Measurements from ENCODE around the gene LHX4. TPM values are rescaled to one million over a fixed set of nuclear protein-coding genes. Genes with fewer than 3 reads are reported as not detected.

The LHX4 gene
- total RNA-seq, 2 donors from 2014 or later: not detected

- Mint-ChIP-seq H3K4me1 (peaks cover 15% of the 10 kb centered on the region), H3K27me3 (peaks cover 87% of the 10 kb centered on the region), H3K27ac (no peak overlapping the region), H3K4me3 (peak overlapping the region; percentile 75), H3K36me3 (ENCODE audit: low read depth) (no peaks in the 10 kb centered on the region)
- no peak for ATAC-seq
- H3K9me3 ChIP-seq (ENCODE audit: control insufficient read depth, low read length, poor library complexity, severe bottlenecking): no peaks in the 10 kb centered on the region
- no peak for DNase-seq
These were observed 5.0 kb downstream of the LHX4 start for GRCh38 chr1:180235077-180235501.

DNA sequence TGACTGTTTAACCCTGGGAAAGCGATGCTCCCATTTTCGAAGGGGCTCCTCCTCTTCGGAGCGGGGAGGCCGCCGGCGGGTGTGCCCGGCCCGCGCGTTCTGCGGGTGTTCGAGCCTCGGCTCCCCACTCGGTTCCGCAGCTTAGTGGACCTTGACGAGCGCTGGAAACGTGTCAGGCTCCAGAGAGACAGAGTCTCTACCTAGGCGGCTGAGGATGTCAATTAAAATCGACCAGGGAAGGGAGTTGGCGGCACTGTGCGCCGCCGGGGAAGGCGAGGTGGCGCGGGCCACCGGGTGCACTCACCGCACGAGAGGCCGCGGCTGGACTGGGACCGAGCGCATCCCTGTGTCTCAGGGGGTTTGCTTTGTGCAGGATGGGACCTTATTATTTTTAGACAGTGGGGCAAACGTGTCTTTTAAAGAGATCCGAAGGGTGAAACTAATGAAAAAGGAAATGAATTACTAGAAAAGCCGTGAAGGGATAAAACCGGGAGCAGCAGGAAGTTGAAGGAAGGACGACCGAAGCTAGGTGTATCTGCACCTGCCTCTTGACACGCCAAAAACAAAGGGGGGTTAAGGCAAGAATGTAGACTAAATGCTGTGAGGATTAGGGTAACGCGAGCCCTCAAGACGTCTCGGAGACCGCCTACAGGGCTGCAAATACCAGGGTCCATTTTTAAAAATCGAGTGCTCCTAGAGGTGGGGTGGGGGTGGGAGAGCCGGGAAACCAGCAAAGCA, 5.6 kb downstream of the LHX4 start:
- H3K27me3 Mint-ChIP-seq: peaks cover 93% of the 10 kb centered on the region
- peaks cover 15% of the 10 kb centered on the region for H3K4me1 Mint-ChIP-seq
- peak overlapping the region; percentile 75 for H3K4me3 Mint-ChIP-seq
- no peak overlapping the region for H3K27ac Mint-ChIP-seq
- H3K9me3 ChIP-seq (ENCODE audit: control insufficient read depth, low read length, poor library complexity, severe bottlenecking): no peaks in the 10 kb centered on the region
- no peak for ATAC-seq
- DNase-seq: no peak
- no peaks in the 10 kb centered on the region for H3K36me3 Mint-ChIP-seq (ENCODE audit: low read depth)

DNA sequence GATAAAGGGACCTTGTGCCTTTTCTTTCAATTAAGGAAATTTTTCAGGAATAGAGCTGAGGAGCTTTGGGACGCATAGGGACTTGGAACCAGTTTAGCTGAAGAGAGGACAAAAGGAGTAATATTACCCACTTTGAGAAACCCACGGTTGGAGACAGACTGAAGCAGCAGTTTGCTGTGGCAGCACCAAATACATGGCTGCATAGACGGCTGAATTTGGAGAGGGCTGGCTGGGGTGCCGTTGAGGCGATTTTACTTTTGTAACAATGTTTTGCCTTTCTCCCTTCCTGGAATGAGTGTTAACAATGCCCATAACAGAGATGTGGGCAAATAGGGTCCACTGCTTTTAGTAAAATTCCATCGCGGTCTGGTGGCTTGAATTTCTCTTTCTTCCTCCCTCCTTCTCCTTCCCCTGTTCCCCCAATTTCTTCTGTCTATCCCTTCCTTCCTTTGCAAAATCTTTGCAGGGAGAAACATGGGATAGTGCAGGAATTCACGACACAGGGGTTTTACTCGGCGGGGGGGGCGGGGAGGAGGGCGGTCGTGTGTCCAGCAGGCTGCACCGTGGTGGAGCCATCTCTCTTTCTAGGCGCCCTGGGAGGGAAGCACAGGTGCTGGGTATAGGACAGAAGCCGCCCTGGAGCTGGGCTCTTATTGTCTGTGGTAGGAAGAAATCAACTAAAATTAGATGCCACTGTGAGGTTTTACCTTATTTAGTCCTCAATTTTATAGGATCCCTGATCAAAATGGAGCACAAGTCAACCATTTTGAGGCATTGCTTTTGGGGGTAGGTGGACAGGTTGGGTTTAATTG, 6.8 kb downstream of the LHX4 start:
- Mint-ChIP-seq H3K4me1 (peaks cover 11% of the 10 kb centered on the region), H3K27me3 (peaks cover 100% of the 10 kb centered on the region), H3K4me3 (peak overlapping the region; percentile 25), H3K36me3 (ENCODE audit: low read depth) (no peaks in the 10 kb centered on the region), H3K27ac (no peak overlapping the region)
- H3K9me3 ChIP-seq (ENCODE audit: control insufficient read depth, low read length, poor library complexity, severe bottlenecking): no peaks in the 10 kb centered on the region
- DNase-seq (no peak), ATAC-seq (no peak)

DNA sequence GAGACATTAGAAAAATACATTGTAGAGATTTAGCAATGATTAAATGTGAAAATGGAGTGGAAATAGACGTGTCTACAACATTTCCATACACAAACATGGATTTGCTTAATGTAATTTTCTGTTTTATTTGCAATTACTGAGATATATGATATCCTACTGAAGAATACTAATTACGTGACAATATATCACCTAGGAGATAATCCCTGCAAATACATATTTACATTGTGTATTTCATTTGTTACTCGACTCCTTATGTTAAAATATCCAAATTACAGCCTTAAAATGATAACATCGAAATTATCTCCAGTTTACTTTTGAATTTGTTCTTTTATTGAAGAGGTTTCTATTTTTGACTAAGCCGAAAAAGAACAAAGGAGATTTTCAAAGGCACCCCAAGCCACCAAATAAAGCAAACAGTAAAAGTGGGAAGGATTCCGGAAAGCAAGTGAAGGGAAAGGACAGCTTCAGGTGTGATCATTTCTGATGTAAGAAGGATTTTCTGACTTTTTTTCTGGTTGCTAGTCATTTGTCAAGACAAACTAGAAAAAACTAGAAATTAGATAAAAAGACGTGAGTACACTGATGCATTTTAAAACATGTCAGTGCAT, 7.9 kb downstream of the LHX4 start:
- DNase-seq (no peak), ATAC-seq (no peak)
- Mint-ChIP-seq H3K27ac (no peak overlapping the region), H3K36me3 (ENCODE audit: low read depth) (no peaks in the 10 kb centered on the region), H3K4me1 (peaks cover 13% of the 10 kb centered on the region), H3K27me3 (peaks cover 100% of the 10 kb centered on the region), H3K4me3 (no peak overlapping the region)
- no peaks in the 10 kb centered on the region for H3K9me3 ChIP-seq (ENCODE audit: control insufficient read depth, low read length, poor library complexity, severe bottlenecking)

DNA sequence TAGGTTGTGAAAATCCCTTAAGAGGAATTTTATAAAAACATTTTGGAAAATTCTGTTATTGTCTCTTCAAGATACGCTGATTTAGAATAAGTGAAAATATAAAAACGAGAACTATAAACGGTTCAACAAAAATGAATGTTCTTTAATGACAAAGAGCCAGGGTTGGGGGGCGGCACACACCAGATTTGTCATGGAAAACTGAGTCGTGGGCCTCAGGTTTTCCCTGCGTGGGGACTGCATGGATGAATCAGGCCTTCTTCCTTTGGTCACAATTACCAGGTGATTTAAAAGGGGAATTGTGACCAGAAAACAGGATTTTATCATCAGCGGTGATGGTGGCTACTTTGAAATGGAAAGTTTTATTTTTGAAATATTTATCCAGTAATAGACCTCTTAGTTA, 8.6 kb downstream of the LHX4 start:
- no peak for ATAC-seq
- H3K4me3 Mint-ChIP-seq: no peak overlapping the region

DNA sequence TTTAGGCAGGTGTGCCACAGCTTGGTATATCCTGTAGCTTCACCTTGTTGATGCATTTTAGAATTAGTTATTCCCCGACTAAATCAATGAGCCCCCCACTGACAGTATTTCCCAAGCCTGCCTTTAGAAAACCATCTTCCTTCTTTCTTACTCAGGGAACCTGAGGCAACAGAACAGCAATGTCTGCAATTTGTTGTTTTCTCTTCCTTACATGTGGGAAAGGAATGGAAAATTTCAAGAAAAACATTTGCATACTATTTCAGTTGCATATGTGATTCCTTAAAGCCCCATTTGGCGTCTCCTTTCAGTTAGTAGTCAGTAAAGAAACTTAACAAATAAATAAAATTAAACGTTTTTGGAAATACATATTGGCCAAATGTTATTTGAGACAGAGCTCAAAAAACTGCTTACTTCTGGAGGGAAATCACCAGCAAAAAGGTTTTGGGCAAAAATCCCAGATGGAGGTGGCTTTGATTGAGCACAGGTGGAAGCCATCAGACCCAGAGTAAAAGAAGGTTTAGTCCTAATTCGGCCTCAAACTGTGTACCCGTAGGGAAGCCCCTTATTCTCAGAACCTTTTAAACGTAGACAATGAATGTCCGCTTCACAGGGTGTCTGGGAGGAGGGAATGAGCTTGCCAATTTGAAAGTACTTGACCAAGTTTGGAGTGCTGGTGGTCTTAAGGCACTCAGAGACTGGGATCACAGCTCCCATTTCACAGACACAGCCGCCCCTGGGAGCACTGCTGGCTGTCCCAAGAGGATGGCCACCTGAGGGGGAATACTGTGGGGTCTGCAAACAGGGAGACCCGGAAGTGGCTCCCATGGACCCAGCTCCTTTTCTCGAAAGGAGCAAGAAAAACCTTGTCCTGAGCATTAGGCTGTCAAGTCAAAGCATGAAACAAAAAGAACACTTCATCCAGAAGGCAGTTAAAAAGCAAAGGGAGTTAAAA, 9.4 kb downstream of the LHX4 start:
- Mint-ChIP-seq H3K27me3 (peaks cover 94% of the 10 kb centered on the region), H3K4me1 (peaks cover 10% of the 10 kb centered on the region), H3K36me3 (ENCODE audit: low read depth) (no peaks in the 10 kb centered on the region), H3K4me3 (no peak overlapping the region), H3K27ac (no peak overlapping the region)
- no peaks in the 10 kb centered on the region for H3K9me3 ChIP-seq (ENCODE audit: control insufficient read depth, low read length, poor library complexity, severe bottlenecking)
- DNase-seq: no peak
- ATAC-seq: no peak

More for the DNA sequence above, 8.6 kb downstream of the LHX4 start:
- Mint-ChIP-seq H3K4me1 (peaks cover 13% of the 10 kb centered on the region), H3K27ac (no peak overlapping the region), H3K27me3 (peaks cover 96% of the 10 kb centered on the region), H3K36me3 (ENCODE audit: low read depth) (no peaks in the 10 kb centered on the region)
- H3K9me3 ChIP-seq (ENCODE audit: control insufficient read depth, low read length, poor library complexity, severe bottlenecking): no peaks in the 10 kb centered on the region
- no peak for DNase-seq

DNA sequence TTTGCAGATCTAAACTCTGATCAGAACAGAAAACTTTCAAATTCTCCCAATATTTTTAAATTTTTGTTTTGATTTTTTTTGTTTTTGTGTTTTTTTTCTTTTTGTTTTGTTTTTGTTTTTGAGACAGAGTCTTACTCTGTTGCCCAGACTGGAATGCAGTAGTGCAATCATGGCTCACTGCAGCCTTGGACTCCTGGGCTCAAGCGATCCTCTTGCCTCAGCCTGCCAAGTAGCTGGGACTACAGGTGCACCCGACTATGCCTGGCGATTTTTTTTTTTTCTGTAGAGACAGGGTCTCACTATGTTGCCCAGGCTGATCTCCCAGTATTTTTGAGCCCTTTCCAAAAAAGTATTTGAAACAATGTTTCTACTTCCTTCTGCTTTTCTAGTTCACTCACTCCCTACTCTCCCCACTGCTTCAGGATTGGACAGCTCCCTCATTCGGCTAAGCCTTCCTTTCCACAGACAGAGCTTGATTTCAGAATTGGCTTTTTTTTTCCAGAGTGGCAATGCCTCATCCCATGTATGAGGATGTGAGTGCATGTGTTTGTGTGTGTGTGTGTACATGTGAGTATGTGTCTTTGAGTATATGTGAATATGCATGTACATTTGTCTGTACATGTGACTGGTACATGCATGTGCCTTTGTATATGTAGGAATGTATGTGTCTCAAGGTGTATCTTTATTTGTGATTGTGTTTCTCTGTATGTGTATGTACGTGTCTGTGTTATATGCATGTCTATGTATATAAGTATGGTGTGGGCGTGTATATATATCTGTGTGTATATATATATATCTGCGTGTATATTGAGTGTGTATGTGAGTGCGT, 11.9 kb downstream of the LHX4 start:
- ATAC-seq: no peak

DNA sequence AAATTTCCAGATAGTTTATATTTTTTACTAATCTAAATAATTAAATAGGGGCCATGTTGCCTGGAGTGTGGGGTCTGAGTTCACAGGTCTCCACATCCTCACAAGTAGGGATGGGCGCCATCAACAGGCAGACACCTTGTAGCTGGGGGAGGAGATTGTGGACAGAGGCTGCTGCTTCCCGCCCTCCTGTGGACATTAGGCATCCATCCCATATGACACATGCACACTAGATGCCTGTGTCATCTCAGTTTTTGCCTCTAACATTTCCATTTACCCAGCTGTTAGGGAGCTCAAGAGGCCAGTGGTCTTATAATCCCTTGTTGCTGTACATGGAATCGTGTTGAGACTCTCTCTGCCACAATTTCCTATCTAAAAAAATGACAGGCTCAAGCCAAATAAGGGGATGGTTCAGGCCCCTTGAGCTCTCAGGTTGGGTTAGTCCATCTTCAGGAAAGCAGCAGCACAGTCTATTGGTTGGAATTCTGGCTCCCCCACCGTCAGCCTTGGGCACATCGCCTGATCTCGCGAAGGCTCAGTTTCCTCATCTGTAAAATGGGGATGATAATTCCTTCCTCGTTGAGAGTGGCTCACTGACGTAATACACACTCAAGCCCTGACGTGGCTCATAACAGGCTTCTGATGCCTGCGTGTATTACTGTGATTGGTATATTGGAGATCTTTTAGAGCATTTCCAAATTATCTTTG, 13.6 kb downstream of the LHX4 start:
- no peak overlapping the region for H3K27ac Mint-ChIP-seq
- peaks cover 75% of the 10 kb centered on the region for H3K27me3 Mint-ChIP-seq
- no peak overlapping the region for H3K4me3 Mint-ChIP-seq
- DNase-seq (no peak), ATAC-seq (no peak)
- no peaks in the 10 kb centered on the region for H3K36me3 Mint-ChIP-seq (ENCODE audit: low read depth)
- peaks cover 6% of the 10 kb centered on the region for H3K4me1 Mint-ChIP-seq
- H3K9me3 ChIP-seq (ENCODE audit: control insufficient read depth, low read length, poor library complexity, severe bottlenecking): no peaks in the 10 kb centered on the region

More for the DNA sequence above, 11.9 kb downstream of the LHX4 start:
- DNase-seq: no peak
- H3K4me1 Mint-ChIP-seq: peaks cover 3% of the 10 kb centered on the region
- no peaks in the 10 kb centered on the region for H3K36me3 Mint-ChIP-seq (ENCODE audit: low read depth)
- no peaks in the 10 kb centered on the region for H3K9me3 ChIP-seq (ENCODE audit: control insufficient read depth, low read length, poor library complexity, severe bottlenecking)
- H3K27ac Mint-ChIP-seq: no peak overlapping the region
- H3K27me3 Mint-ChIP-seq: peaks cover 89% of the 10 kb centered on the region
- no peak overlapping the region for H3K4me3 Mint-ChIP-seq

DNA sequence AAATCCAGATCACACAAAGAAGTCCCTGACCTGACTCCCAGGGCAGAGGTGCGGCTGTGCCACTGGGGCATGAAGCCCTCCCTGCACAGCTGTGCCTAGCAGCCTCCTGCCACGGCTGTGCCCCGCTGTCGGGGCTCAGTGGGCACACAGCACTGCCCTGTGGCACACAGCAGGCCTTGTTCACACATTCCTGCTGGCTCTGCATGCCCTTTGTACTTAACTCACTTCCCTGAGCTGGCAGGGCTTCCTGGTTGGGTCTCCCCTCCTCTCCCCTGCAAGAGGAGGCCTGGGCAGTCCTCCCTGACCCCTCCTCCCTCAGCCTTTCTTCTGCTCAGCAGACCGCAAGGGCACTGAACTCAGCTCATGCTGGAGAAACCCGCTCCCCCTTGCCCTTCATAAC, 14.8 kb downstream of the LHX4 start:
- ATAC-seq (no peak), DNase-seq (no peak)
- Mint-ChIP-seq H3K4me3 (no peak overlapping the region), H3K27me3 (peaks cover 73% of the 10 kb centered on the region), H3K36me3 (ENCODE audit: low read depth) (no peaks in the 10 kb centered on the region), H3K27ac (no peak overlapping the region), H3K4me1 (peaks cover 6% of the 10 kb centered on the region)
- H3K9me3 ChIP-seq (ENCODE audit: control insufficient read depth, low read length, poor library complexity, severe bottlenecking): no peaks in the 10 kb centered on the region

DNA sequence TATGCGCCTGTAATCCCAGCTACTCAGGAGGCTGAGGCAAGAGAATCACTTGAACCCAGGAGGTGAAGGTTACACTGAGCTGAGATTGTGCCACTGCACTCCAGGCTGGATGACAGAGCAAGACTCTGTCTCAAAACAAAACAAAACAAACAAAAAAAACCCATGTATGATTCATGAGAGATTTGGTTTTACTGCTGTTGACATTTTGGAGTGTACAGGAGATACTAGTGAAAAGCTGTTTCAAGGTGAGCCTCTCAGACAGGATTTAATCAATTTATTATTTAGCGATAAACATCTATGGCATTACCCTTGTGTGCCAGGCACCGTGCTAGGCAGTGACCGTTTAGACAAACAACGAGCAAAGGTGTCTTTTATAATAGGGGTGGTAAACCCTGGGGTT, 16.5 kb downstream of the LHX4 start:
- no peaks in the 10 kb centered on the region for H3K9me3 ChIP-seq (ENCODE audit: control insufficient read depth, low read length, poor library complexity, severe bottlenecking)
- Mint-ChIP-seq H3K27ac (no peak overlapping the region), H3K4me3 (no peak overlapping the region), H3K36me3 (ENCODE audit: low read depth) (no peaks in the 10 kb centered on the region), H3K27me3 (peaks cover 70% of the 10 kb centered on the region), H3K4me1 (peaks cover 6% of the 10 kb centered on the region)
- ATAC-seq: no peak
- no peak for DNase-seq

DNA sequence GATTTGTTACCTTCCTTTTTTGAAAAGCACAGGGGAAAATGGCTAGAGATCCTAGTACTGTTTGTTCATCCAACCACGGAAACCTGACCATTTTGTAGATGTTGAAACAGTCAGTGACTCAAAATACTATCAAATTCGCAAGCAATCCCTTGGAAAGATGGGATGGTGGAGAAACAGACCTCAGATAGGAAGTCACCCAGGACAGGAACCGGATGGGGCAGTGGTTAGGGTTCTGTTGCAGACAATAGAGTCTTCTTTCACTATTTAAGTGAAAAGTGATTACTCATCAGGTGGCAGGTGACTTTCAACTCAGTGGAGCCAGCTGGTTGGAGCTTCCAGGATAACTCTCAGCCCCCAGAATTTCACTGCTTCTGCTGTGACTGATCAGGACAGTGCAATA, 17.0 kb downstream of the LHX4 start:
- Mint-ChIP-seq H3K4me1 (peaks cover 4% of the 10 kb centered on the region), H3K27me3 (peaks cover 70% of the 10 kb centered on the region), H3K4me3 (no peak overlapping the region), H3K36me3 (ENCODE audit: low read depth) (no peaks in the 10 kb centered on the region), H3K27ac (no peak overlapping the region)
- no peak for DNase-seq
- no peak for ATAC-seq
- H3K9me3 ChIP-seq (ENCODE audit: control insufficient read depth, low read length, poor library complexity, severe bottlenecking): no peaks in the 10 kb centered on the region

Data from T-helper 17 cell (primary cell).